ENCODE data around the gene TMEM154. TPM values are rescaled to one million over a fixed set of nuclear protein-coding genes. Genes with fewer than 3 reads are reported as not detected.

The TMEM154 gene
- total RNA-seq, 1 experiment from 2014 or later, result 8.1 TPM

GRCh38 chr4:152591876-152592275, 87.9 kb downstream of the TMEM154 start:
- DNase-seq (ENCODE audit: low read depth), result no peak

DNA sequence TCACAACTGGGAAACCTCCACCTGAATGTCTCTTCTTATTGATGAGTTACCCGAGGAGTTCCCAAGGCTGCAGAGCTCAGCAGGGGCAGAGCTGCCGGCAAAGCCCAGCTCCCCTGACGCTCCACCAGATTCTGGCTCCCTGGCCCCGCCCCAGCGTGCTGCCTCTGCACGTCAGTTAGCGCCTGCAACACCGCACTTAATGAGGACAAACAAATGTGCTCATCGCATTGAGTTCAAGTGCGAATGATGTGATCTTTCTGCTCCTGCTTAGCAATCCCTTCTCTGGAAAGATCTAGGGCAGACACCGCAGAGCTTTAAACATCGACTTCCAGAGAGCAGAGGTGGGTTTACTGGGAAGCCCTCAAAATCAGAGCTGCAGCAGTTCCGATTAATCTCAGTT, 88.4 kb downstream of the TMEM154 start:
- DNase-seq (ENCODE audit: low read depth), result peak; percentile 10

DNA sequence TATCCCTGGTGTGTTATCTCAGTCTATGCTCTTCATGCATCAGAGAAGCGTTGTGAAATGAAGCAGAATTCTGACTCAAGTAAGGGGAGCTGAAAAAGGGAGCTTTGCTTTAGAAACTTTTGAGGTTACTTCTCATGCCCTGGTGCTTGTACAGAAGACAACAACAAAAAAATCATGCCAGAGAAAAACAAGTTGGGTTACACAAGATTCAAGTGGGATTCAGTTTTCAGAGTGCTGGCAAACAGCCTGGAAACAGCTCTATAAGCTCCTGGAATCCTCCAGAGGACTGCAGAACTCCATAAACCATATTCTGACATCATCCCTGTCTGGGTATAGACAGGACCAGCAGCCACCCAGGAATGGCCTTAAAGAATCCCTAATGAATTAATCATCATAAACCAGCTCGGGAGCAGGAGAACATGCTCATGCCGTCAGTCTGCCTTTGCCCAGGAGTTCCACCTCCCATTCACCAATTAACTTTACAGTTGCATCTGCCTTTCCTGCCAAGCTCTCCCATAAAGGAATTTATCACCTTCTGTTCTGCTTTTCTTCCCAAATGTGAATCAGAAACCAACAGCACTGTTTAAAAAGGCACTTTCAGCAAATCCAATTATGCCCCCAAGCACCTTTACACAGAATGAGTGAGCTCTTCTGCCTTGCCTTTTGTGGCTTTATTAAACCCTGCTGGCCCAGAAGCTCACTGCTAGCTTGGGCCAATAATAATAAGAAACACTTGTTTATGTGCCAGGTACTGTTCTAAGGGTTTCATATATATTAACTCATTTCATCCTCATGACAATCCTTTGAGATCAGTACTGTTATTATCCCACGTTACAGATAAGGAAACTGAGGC, 89.4 kb downstream of the TMEM154 start:
- peak; percentile 87 for DNase-seq (ENCODE audit: low read depth)

DNA sequence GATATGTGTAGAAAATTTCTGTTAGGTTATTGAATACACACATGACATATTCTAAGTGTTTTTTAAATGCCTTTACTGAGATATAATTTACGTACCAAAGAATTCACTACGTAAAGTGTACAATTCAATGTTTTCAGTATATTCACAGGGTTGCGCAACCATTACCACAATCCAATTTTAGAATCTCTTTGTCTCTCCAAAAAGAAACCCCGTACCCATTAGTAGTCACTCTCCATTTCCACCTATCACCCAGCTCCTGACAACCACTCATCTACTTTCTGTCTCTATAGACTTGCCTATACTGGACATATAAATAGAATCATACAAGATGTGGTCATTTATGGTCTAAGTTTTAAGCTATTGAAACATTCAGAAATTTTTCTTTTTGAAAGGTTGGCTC, 90.9 kb downstream of the TMEM154 start:
- DNase-seq (ENCODE audit: low read depth), result no peak

GRCh38 chr4:152587127-152587526, 92.7 kb downstream of the TMEM154 start:
- no peak for DNase-seq (ENCODE audit: low read depth)

DNA sequence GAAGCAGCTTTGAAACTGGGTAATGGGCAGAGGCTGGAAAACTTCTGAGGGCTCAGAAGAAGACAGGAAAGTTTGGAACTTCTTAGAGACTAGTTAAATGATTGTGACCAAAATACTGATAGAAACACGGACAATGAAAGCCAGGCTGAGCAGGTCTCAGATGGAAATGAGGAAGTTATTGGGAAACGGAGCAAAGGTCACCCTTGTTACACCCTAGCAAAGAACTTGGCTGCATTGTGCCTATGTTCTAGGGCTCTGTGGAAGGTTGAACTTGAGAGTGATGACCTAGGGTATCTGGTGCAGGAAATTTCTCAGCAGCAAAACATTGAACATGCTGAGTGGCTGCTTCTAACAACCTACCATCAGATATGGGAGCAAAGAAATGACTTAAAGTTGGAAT, 93.1 kb downstream of the TMEM154 start:
- no peak for DNase-seq (ENCODE audit: low read depth)

GRCh38 chr4:152585023-152585441, 94.8 kb downstream of the TMEM154 start:
- DNase-seq (ENCODE audit: low read depth), result no peak

GRCh38 chr4:152581536-152582160, 98.1 kb downstream of the TMEM154 start:
- DNase-seq (ENCODE audit: low read depth), result peak; percentile 9

- no peak for DNase-seq (ENCODE audit: low read depth)
These were observed 99.9 kb downstream of the TMEM154 start for GRCh38 chr4:152579916-152580315.

- no peak for DNase-seq (ENCODE audit: low read depth)
These were observed 100.6 kb downstream of the TMEM154 start for GRCh38 chr4:152579107-152579764.

- no peak for DNase-seq (ENCODE audit: low read depth)
These were observed 101.1 kb downstream of the TMEM154 start for GRCh38 chr4:152578670-152579069.

DNA sequence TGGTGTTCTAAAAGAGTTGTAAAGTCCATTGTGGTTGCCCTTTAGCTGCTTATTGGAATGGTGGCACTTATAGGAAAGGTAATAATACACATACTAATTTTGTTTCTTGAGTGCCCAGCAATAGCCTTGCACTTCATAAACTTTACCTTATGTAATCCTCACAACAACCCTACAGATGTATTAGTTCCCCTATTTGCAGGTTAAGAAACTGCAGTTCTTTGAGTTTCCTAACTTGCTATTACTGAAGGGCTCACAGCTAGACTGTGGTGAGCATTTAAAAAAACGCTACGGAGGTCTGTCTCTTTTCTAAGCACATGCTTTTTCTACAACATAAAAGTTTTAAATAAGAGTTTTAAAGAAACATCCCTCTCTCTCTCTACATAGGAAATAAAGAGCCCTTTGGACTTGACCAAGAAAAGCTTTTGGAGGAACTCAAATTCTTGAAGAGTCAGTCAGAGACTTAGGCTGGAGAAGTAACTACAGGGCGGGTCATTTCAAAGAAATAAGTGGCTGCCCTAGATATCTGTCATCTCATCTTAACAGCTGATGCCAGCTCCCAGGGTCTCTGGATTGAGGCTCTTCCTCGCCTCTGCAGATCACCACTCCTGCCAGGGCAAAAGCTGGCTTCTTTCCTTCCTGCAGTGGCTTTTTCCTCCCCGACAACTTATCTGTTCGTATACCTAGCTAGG, 101.9 kb downstream of the TMEM154 start:
- no peak for DNase-seq (ENCODE audit: low read depth)

- DNase-seq (ENCODE audit: low read depth), result no peak
These were observed 104.3 kb downstream of the TMEM154 start for GRCh38 chr4:152575533-152575932.

GRCh38 chr4:152573861-152574260, 105.9 kb downstream of the TMEM154 start:
- no peak for DNase-seq (ENCODE audit: low read depth)

- DNase-seq (ENCODE audit: low read depth), result peak; percentile 7
These were observed 107.2 kb downstream of the TMEM154 start for GRCh38 chr4:152572417-152573086.

GRCh38 chr4:152571770-152572169, 108.0 kb downstream of the TMEM154 start:
- no peak for DNase-seq (ENCODE audit: low read depth)

DNA sequence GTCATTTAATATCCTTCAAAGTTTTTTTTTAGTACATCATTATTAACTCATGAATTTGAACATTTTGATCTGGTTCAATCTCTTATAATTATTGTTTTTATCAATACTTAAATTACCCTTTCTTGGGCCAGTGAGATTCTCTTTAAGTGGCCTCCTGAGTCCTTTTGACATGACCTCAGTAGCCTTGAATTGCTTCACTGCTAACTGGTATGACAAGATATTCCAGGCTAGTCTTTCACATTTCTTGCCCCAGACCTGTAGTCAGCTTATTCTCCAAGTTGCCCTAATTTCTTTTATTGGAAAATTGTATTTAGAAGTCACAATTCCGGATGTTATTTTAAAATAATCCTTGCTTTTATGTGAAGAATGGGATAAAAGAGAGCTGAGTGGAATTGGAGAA, 108.5 kb downstream of the TMEM154 start:
- no peak for DNase-seq (ENCODE audit: low read depth)
